ENCODE results near the gene DAZL. TPM values are rescaled to one million over a fixed set of nuclear protein-coding genes. Genes with fewer than 3 reads are reported as not detected.

Gene DAZL
- polyA plus RNA-seq, 3 donors = not detected

GRCh38 chr3:16607718-16608117 is 2.5 kb upstream of the DAZL start:
- Histone ChIP-seq H3K36me3 (replicated peaks in 1 of 2; ENCODE audit: control insufficient read depth in 1 of 2, insufficient read depth in 2 of 2, low read length in 2 of 2) (no peaks in the 10 kb centered on the region), H3K79me2 (ENCODE audit: insufficient read depth, low read length) (no peaks in the 10 kb centered on the region), H3K9ac (ENCODE audit: insufficient read depth, low read length, poor library complexity, severe bottlenecking) (no peak overlapping the region), H3K9me3 (replicated peaks in 1 of 2; ENCODE audit: control insufficient read depth in 1 of 2, insufficient read depth in 1 of 2, low read length in 2 of 2) (peaks cover 0 to 11% of the 10 kb centered on the region in 2 donors), H3K27me3 (ENCODE audit: control insufficient read depth in 2 of 2, insufficient read depth in 2 of 2, low read length in 2 of 2) (no peaks in the 10 kb centered on the region), H3K4me2 (replicated peaks; ENCODE audit: extremely low read depth, low read length, poor library complexity, severe bottlenecking) (no peak overlapping the region), H2AFZ (ENCODE audit: insufficient read depth, low read depth, low read length, poor library complexity, severe bottlenecking) (no peak overlapping the region), H3K4me3 (replicated peaks in 1 of 3; ENCODE audit: low read depth in 2 of 3, low read length in 3 of 3) (no peak overlapping the region), H3K27ac (ENCODE audit: low read depth in 1 of 2, low read length in 2 of 2) (no peak overlapping the region), H4K20me1 (ENCODE audit: insufficient read depth, low read length) (no peaks in the 10 kb centered on the region), H3K4me1 (ENCODE audit: control insufficient read depth in 1 of 2, insufficient read depth in 2 of 2, low read length in 2 of 2) (no peaks in the 10 kb centered on the region)
- no peak for DNase-seq
- intact Hi-C loops (cut with micrococcal nuclease) = no loop called here
- Mint-ChIP-seq H3K4me1 (no peaks in the 10 kb centered on the region), H3K36me3 (no peaks in the 10 kb centered on the region), H3K27me3 (ENCODE audit: low read depth in 3 of 3) (peaks cover 1 to 3% (median 2%) of the 10 kb centered on the region in 3 donors), H3K9me3 (peaks cover 3 to 8% (median 5%) of the 10 kb centered on the region in 7 donors), H3K27ac (no peak overlapping the region), H3K4me3 (no peak overlapping the region)
- no CpG with 5 or more reads among the region's 3 CpGs for WGBS (ENCODE audit: insufficient coverage)
- no peak for TF ChIP-seq CTCF (IDR thresholded peaks at IDR 0.05)

- Mint-ChIP-seq H3K27ac (no peak overlapping the region), H3K36me3 (no peaks in the 10 kb centered on the region), H3K4me1 (no peaks in the 10 kb centered on the region), H3K9me3 (peaks cover 3 to 8% (median 5%) of the 10 kb centered on the region in 7 donors), H3K4me3 (no peak overlapping the region), H3K27me3 (ENCODE audit: low read depth in 3 of 3) (peaks cover 2 to 5% (median 5%) of the 10 kb centered on the region in 3 donors)
- no peak for TF ChIP-seq CTCF (IDR thresholded peaks at IDR 0.05)
- intact Hi-C loops (cut with micrococcal nuclease) = no loop called here
- DNase-seq = no peak
- H3K4me2 ChIP-seq (replicated peaks; ENCODE audit: extremely low read depth, low read length, poor library complexity, severe bottlenecking) = no peak overlapping the region
- H3K36me3 ChIP-seq (replicated peaks in 1 of 2; ENCODE audit: control insufficient read depth in 1 of 2, insufficient read depth in 2 of 2, low read length in 2 of 2) = no peaks in the 10 kb centered on the region
- H3K4me3 ChIP-seq (replicated peaks in 1 of 3; ENCODE audit: low read depth in 2 of 3, low read length in 3 of 3) = no peak overlapping the region
- no peak overlapping the region for H3K9ac ChIP-seq (ENCODE audit: insufficient read depth, low read length, poor library complexity, severe bottlenecking)
- WGBS (ENCODE audit: insufficient coverage) = 100% methylated on average over 3 of the region's 4 CpGs
- H3K9me3 ChIP-seq (replicated peaks in 1 of 2; ENCODE audit: control insufficient read depth in 1 of 2, insufficient read depth in 1 of 2, low read length in 2 of 2) = peaks cover 0 to 11% of the 10 kb centered on the region in 2 donors
- no peaks in the 10 kb centered on the region for H3K4me1 ChIP-seq (ENCODE audit: control insufficient read depth in 1 of 2, insufficient read depth in 2 of 2, low read length in 2 of 2)
- H2AFZ ChIP-seq (ENCODE audit: insufficient read depth, low read depth, low read length, poor library complexity, severe bottlenecking) = no peak overlapping the region
- H3K79me2 ChIP-seq (ENCODE audit: insufficient read depth, low read length) = no peaks in the 10 kb centered on the region
- H3K27ac ChIP-seq (ENCODE audit: low read depth in 1 of 2, low read length in 2 of 2) = no peak overlapping the region
- no peaks in the 10 kb centered on the region for H4K20me1 ChIP-seq (ENCODE audit: insufficient read depth, low read length)
- H3K27me3 ChIP-seq (ENCODE audit: control insufficient read depth in 2 of 2, insufficient read depth in 2 of 2, low read length in 2 of 2) = no peaks in the 10 kb centered on the region
These were observed 1.2 kb upstream of the DAZL start for GRCh38 chr3:16606398-16606797.
